Cardiac fibroblast (primary cell): Measurements from ENCODE around the gene CD320.
A peak's percentile ranks its signal among the peaks of the same experiment; 100 is the strongest.

Experiments used
- DNase-seq, 2 donors: peaks; one replicate each; pipeline versions ENCODE4 v3.0.0 to v3.0.0-alpha.2; 2010; ENCODE audit warnings: low read depth in 2 of 2
- H3K4me3 ChIP-seq, 2 donors: replicated peaks in 1 of 2; 1 replicate in 1 of 2; 2 replicates in 1 of 2; pipeline ENCODE4 v1.5.1; 2011; ENCODE audit warnings: low read depth in 2 of 2, low read length in 2 of 2, mild to moderate bottlenecking in 2 of 2, moderate library complexity in 1 of 2
- TF ChIP-seq, protein P1 (sequence below): IDR thresholded peaks from one replicate; pipeline ENCODE4 v1.5.1; 2011; ENCODE audit warnings: low read depth, mild to moderate bottlenecking, low read length, inconsistent platforms

CD320 gene

DNA sequence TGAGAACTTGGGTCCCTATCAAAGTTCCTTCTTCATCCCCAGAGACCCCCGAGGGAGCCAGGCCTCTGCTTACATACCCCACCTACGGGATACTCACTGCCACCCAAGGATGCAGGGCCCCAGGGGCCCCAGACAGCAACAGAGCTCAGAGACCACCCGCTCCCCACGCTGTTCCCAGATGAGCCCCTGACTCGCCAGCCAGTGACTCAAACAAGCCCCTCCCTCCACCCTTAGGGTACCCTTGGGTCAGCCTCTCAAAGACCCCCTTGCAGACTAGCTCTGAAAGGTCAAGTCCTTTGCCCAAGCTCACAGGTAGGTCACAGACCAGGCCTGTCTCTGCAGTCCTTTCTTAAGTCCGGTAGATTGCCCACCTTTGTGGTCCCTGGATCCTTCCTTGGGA lies 45.7 kb downstream of the CD320 start:
- H3K4me3 ChIP-seq = no peak overlapping the region
- no peak for DNase-seq
- TF ChIP-seq, protein P1, sequence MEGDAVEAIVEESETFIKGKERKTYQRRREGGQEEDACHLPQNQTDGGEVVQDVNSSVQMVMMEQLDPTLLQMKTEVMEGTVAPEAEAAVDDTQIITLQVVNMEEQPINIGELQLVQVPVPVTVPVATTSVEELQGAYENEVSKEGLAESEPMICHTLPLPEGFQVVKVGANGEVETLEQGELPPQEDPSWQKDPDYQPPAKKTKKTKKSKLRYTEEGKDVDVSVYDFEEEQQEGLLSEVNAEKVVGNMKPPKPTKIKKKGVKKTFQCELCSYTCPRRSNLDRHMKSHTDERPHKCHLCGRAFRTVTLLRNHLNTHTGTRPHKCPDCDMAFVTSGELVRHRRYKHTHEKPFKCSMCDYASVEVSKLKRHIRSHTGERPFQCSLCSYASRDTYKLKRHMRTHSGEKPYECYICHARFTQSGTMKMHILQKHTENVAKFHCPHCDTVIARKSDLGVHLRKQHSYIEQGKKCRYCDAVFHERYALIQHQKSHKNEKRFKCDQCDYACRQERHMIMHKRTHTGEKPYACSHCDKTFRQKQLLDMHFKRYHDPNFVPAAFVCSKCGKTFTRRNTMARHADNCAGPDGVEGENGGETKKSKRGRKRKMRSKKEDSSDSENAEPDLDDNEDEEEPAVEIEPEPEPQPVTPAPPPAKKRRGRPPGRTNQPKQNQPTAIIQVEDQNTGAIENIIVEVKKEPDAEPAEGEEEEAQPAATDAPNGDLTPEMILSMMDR = no peak

DNA sequence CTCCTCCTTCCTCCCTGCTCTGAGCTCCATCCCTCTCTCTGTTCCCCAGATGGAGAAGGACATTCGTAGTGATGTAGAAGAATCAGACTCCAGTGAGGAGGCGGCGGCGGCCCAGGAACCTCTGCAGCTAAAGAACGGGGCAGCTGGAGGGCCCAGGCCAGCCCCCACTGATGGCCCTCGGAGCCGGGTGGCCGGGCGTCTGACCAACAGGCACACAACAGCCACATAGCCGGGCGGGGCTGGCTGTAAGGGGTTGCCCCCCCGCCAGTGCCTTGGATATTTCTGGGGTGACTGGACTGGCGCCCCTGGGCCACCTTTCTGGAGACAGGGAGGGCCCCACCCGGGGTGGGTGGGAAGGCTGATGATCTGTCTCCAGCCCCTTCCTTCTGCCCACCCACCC lies 46.3 kb downstream of the CD320 start:
- TF ChIP-seq, protein P1 = no peak
- no peak for DNase-seq

DNA sequence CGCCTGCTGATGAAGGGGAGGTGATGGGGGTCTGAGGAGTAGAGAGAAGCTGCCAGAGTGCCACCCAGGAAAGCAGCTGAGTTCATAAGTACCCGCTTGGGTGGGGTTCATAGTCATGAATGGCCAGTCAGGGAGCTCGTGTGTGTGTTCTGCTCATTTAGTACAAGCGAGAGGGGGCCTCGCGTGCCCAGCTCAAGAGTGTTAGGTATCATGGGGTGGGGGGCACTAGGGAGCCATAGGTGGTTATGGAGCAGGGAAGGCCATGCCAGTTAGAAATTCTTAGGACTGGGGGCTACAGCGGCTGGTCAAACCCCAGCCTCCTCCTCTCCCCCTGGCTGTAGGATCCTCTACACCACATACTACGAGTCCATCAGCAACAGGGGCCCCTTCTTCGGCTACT lies 46.8 kb downstream of the CD320 start:
- TF ChIP-seq, protein P1 = no peak
- no peak overlapping the region for H3K4me3 ChIP-seq
- no peak for DNase-seq

More for the DNA sequence above, 46.3 kb downstream of the CD320 start:
- no peak overlapping the region for H3K4me3 ChIP-seq

DNA sequence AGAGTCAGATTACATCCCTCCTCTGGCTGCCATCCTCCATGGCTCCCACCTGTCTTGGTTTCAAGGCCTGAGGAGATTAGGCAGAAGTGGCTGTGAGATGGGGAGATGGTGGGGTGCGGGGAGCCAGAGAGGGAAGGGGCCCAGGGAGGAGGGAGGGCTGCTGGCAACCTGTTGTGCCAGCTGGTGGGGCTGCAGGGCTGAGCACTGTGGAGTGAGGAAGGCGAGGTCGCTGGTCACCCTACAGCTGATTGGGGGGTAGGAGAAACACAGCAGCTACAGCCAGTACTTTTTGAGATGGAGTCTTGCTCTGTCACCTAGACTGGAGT lies 48.3 kb downstream of the CD320 start:
- TF ChIP-seq, protein P1 = no peak
- H3K4me3 ChIP-seq = no peak overlapping the region
- DNase-seq = no peak

DNA sequence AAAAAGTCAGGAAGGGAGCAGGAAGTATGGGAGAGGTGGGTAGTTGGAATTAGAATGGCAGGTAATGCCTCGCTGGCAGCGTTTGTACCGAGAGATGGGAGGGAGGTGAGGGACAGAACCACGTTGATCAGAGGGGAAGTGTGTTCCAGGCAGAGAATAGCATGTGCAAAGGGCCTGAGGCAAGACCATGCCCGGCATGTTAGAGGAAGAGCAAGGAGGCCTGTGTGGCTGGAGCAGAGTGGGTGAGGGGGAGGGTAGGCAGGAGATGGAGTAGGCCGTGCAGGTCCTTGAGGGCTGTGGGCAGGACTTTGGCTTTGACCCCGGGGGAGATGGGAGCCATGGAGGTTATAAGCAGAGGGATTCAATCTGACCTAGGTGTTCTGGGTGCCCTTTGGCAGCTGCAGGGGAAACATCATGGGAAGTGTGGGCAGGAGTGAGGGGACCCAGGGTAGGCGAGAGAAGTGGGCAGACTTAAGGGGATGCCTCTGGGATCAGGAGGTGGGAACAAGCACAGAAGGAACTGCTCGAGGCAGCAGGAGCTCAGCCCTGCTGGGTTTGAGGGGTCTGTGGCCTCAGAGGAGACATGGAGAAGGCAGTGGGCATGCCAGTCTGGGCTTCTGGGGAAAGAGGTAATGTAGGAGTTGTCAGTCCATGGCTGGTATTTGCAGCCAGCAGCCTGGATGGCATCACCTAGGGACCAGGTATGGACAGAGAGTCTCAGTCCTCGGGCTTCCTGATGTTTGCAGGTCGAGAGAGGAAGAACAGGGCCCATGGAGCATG lies 48.8 kb downstream of the CD320 start:
- H3K4me3 ChIP-seq = no peak overlapping the region
- no peak for DNase-seq
- TF ChIP-seq, protein P1 = no peak

DNA sequence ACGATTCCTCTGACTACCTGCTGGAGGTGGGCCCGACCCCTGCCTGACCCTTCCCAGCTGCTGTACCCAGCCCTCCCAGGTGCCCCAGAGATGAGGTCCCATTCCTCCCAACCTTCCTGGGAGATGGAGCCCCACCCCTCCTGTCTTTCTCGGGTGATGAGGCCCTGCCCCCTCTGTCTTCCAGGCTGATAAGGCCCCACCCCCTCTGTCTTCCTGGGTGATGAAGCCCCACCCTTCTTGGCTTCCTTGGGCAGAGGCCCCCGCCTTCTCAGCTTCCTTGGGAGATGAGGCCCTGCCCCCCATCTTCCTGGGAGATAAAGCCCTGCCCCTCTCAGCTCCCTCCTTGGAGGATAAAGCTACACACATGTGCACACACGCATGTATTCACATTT lies 51.1 kb downstream of the CD320 start:
- no peak overlapping the region for H3K4me3 ChIP-seq
- TF ChIP-seq, protein P1 = no peak
- peak in 1 of 2 donors; percentile 25 for DNase-seq
